Cardiac fibroblast (primary cell): ENCODE results near the gene MTPN.
A peak's percentile ranks its signal among the peaks of the same experiment; 100 is the strongest.

Experiments used
- DNase-seq, 2 donors: peaks; one replicate each; pipeline versions ENCODE4 v3.0.0 to v3.0.0-alpha.2; 2010; ENCODE audit warnings: low read depth in 2 of 2
- H3K4me3 ChIP-seq, 2 donors: replicated peaks in 1 of 2; 1 replicate in 1 of 2; 2 replicates in 1 of 2; pipeline ENCODE4 v1.5.1; 2011; ENCODE audit warnings: low read depth in 2 of 2, low read length in 2 of 2, mild to moderate bottlenecking in 2 of 2, moderate library complexity in 1 of 2
- CTCF ChIP-seq: IDR thresholded peaks from one replicate; pipeline ENCODE4 v1.5.1; 2011; ENCODE audit warnings: low read depth, mild to moderate bottlenecking, low read length, inconsistent platforms

The MTPN gene

DNA sequence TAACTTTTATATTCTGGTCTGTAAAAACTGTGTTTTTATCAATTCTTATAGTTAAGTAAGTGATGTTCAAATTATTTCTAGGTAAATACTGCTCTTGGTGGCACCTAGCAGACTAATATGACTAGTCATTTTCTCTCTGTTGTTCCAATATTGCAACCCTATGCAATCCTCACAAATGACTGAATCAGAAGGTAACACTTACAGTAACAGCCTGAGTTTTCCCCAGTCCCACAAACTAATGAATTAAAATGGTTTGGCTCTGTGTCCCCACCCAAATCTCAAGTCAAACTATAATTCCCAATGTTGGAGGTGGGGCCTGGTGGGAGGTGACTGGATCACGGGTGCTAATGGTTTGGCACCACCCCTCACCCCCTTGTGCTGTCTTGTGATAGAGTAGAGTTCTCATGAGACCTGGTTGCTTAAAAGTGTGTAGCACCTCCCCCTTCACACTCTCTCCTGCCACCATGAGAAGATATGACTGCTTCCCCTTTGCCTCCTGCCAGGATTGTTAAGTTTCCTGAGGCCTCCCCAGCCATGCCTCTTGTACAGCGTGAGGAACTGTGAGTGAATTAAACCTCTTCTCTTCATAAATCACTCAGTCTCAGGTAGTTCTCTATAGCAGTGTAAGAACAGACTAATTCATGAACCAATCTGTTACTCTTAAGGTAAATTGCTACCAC, 43.5 kb downstream of the MTPN start:
- no peak for TF ChIP-seq CTCF
- no peak for DNase-seq
- no peak overlapping the region for H3K4me3 ChIP-seq

GRCh38 chr7:135932131-135932530, 45.0 kb downstream of the MTPN start:
- no peak for TF ChIP-seq CTCF
- DNase-seq, result no peak
- no peak overlapping the region for H3K4me3 ChIP-seq

DNA sequence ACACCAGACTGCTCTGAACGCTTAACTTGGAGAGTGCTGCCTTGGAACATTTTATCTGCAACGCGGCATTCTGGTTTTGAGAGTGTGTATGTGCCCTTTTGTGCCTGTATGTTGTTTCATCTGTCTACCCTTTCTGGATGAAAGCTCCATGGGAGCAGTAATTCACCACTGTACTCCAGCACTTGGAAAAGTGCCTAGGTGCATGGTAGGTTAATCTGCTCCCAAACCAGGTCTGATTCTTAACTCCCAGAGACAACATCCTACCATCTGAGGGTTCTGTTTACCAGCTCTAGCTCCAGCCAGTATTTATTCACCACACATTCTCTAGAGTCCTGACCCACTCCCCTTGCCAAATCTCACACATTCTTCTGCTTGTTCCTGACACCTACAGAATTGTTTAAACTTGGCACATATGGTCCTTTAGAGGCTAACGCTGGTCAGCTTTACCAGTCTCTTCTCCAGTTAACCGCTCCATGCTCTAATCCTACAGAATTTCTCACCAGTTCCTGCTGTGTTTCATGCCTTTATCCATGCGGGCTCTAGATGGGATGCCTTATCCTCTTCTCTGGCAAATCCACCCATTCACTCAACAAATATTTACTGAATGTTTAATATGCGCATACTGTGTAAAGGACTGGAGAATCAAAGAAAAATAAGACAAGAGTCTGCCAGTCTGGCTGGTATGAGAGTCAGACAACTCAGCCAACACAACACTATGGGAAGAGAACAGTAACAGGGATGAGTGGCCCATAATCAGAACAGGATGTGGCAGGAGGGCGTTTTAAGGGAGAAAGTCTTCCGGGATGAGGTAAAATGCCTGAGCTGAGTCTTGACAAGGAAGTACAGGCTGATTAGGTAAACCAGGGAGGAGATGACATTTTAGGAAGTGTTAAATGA, 46.3 kb downstream of the MTPN start:
- no peak for TF ChIP-seq CTCF
- DNase-seq, result peak; percentile 55 to 76
- H3K4me3 ChIP-seq, result no peak overlapping the region

GRCh38 chr7:135929722-135930141, 47.4 kb downstream of the MTPN start:
- H3K4me3 ChIP-seq, result no peak overlapping the region
- TF ChIP-seq CTCF, result no peak
- DNase-seq, result no peak

DNA sequence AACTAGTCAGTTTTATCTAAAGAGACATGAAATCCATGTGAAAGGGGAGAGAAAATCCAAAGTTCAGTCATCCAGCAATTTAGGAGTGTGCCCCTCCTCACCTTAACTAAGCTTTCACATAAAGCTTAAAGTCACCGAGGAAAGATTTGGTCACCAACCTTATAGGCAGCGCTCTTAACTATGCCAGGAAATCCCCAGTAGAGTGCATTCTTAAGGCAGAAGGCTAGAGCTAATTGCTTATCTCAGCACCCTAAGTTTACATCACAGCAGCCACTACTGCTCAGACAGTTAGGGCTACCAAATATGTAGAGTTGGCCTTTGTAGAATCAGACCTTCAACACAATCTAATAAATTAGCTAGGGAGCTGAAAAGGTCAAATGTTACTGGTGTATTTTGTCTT, 47.9 kb downstream of the MTPN start:
- no peak for TF ChIP-seq CTCF

DNA sequence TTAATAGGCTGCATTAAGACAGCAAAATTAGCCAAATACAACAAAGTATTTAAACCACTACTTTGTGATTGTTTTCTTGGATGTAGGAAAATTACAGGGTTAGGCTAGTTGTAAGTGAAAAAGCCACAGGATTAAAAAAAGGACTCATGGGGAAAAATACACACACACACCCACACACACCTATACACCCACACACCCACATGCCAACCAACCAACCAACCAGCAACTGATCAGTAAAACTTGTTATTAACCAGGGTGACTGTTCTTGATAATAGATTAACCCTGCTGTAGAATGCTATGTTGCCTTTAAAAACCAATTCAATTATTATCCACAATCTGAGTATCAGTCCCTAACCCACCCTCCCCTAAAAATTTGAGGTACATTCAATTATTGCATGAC, 49.0 kb downstream of the MTPN start:
- no peak overlapping the region for H3K4me3 ChIP-seq
- DNase-seq, result no peak
- no peak for TF ChIP-seq CTCF

More for the DNA sequence above, 47.9 kb downstream of the MTPN start:
- DNase-seq, result peak in 1 of 2 donors; percentile 32
- H3K4me3 ChIP-seq, result no peak overlapping the region
